GM12865 (cell line): ENCODE data around the gene TBC1D14.
A peak's percentile ranks its signal among the peaks of the same experiment; 100 is the strongest.

Experiments used
- DNase-seq: peaks from one replicate; pipeline ENCODE4 v3.0.0; 2010; ENCODE audit warnings: low read depth
- H3K4me3 ChIP-seq: 2 replicates; pipeline ENCODE4 v1.5.1; 2011; ENCODE audit warnings: mild to moderate bottlenecking, low read depth, low read length, control low read depth
- TF ChIP-seq, protein P1 (sequence below): IDR thresholded peaks from 2 replicates; pipeline ENCODE4 v1.5.1; 2011; ENCODE audit warnings: low read length, control low read depth, low read depth, inconsistent platforms; ENCODE audit not compliant: insufficient read depth; ENCODE audit errors: missing control alignments

TBC1D14 gene

DNA sequence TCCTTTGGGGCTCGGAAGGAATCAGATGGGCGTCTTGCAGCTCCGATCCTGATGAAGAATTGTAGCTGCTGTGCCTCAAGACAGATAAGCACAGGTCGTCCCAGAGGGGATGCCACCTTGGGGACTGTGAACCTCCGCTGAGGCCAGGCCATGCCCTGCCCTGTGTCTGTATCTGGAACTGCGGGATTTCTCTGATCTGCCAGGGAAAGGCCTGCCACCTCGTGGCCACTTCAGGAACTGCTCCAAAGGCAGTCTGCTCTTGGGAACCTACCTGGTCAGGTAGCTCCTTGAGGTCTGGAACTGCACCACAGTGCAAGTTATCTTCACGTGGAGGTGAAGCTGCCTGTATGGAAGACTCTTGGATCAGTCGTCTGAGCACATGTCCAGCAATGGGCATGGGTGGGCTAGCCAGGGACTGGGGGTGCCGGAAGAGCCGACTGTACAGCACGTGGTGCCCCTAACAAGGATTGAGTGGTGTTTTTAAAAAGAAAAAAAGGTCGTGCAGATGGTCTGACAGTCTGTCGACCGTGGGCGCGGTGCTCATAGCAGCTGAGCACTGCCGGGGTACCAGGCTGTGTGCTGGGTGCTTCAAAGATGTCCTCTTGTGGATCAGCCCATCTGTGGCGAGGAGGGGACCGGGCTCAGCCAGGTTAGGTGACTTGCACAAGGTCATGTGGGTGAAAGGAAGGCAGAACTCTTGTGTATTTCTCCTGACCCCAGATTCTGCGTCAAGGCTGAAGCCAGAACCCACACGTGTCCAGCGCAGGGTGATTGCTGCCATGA is 161.3 kb downstream of the TBC1D14 start:
- H3K4me3 ChIP-seq: no peak overlapping the region
- DNase-seq: peak; percentile 90
- TF ChIP-seq, protein P1, sequence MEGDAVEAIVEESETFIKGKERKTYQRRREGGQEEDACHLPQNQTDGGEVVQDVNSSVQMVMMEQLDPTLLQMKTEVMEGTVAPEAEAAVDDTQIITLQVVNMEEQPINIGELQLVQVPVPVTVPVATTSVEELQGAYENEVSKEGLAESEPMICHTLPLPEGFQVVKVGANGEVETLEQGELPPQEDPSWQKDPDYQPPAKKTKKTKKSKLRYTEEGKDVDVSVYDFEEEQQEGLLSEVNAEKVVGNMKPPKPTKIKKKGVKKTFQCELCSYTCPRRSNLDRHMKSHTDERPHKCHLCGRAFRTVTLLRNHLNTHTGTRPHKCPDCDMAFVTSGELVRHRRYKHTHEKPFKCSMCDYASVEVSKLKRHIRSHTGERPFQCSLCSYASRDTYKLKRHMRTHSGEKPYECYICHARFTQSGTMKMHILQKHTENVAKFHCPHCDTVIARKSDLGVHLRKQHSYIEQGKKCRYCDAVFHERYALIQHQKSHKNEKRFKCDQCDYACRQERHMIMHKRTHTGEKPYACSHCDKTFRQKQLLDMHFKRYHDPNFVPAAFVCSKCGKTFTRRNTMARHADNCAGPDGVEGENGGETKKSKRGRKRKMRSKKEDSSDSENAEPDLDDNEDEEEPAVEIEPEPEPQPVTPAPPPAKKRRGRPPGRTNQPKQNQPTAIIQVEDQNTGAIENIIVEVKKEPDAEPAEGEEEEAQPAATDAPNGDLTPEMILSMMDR: peak; percentile 99

DNA sequence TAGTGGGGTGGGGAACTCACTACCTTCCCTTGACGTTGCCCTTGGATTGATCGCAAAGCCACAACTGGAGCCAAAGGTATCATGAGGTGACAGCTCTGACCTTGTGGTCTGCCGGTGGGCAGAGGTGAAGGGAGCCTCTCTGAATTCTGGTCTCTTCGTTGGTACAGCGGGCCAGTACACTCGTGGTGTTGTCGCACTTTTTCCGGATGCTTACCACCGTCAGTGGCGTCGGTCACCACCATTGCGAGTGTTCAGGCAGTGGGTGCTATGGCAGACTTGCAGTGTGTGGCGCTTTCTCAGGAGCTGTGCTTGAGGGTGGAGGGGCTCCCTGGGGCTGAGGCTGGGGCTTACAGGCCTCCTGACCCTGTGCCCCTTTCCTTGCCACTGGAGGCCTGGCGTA is 163.4 kb downstream of the TBC1D14 start:
- H3K4me3 ChIP-seq: no peak overlapping the region
- DNase-seq: no peak
- TF ChIP-seq, protein P1: no peak

DNA sequence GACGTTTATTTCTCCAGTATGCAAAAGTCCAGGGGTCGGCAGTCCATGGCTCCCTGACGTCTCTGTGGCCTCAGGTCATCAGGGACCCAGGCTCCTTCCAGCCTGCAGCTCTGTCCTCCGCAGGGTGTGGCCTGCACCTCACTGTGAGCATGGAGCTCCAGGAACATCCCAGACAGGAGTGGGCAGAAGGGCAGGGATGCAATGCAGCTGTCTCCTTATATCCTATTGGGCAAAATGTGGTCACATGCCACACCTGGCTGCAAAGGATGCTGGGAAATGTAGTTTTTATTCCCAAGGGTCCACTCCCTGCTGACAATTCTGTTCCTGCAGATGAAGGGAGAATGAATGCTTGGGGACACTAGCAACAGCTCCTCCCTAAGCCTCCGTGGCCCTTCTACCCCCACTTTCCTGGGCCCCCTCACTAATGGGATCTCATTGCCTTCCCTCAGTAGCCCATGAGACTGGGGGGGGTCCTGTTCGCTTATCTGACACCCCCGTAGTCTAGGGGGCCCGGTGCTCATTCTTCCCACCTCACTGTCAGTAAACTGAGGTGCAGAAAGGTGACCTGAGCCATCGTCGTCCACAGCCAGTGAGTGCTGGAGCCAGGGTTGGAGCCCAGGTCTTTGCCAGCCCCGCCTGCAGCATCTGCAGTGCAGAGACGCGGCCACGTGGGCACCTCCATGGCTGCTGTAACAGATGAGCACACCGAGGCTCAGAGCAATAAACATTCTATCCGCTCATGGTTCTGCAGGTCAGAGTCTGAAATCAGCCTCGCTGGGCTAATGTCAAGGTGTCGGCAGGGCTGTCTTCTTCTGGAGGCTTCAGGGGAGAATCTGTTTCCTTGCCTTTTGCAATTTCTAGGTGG is 164.1 kb downstream of the TBC1D14 start:
- no peak overlapping the region for H3K4me3 ChIP-seq
- TF ChIP-seq, protein P1: no peak
- peak; percentile 48 for DNase-seq

DNA sequence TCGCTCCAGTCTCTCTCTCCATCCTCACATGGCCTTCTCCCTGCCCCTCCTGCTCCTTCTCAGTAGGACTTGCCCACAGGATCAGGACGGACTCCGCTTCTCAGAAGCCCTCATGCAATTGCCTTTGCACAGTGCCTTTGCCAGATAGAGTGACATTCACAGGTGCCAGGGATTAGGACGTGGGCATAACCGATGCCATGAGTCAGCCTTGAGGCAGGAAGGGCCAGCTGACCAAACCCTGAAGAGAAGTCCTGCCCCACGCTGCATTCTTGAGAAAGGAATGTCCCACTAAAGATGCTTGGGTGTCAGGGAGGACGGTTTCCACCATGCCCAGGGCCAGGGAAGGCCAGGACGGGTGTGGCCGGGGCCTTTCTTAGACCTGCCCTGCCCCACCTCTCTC is 164.8 kb downstream of the TBC1D14 start:
- TF ChIP-seq, protein P1: no peak
- DNase-seq: no peak
- H3K4me3 ChIP-seq: no peak overlapping the region

DNA sequence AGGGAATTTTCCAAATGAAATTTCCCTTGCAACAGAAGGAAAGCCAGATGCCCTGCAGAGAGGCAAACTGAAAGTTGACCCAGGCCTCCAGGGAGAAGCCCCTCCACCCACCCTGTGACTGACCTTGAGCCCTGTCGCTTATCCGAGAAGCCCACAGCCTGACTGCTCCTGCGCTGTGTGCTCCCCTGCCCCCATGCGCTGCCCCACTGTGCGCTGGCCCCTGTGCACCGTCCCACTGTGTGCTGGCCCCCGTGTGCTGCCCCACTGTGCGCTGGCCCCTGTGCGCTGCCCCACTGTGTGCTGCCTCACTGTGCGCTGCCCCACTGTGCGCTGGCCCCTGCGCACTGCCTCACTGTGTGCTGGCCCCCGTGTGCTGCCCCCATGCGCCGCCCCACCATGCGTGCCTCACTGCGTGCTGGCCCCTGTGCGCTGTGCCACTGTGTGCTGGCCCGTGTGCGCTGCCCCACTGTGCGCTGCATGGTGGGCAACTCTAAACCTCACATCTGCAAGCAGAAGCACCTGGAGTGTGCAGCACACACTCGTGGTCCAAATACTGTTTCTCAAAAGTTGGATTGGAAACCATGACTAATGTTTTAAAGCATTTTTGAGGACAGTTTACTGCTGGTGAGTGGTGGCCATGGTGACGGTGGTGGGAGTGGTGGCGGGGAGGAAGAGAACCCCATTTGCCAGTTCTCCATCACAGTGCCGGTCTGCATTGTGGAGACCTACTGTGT is 166.5 kb downstream of the TBC1D14 start:
- TF ChIP-seq, protein P1: no peak
- no peak overlapping the region for H3K4me3 ChIP-seq
- DNase-seq: no peak

DNA sequence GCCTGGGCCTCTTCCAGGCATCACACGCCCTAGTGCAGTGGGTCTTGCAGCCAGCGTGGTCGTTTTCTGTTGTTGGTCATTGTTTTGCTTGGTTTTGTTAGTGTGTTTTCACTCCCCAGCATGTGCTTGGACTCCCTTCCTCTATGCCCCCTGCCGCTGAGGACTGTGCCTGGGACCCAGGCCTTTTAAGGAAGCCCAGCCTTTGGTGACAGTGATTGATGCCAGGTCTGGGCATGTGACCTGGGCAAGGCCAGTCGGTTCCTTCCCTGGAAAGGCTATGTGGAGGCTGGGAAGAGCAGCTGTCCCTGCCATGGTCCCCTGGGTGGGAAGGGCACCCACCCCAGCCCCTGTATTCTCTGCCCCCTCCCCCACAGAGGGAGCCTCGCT is 167.1 kb downstream of the TBC1D14 start:
- DNase-seq: no peak
- H3K4me3 ChIP-seq: no peak overlapping the region
- TF ChIP-seq, protein P1: no peak
